ENCODE data around the gene PACSIN1. TPM values are rescaled to one million over a fixed set of nuclear protein-coding genes. Genes with fewer than 3 reads are reported as not detected.
"Not testable (repeated sequence)": the region's sequence is repeated elsewhere in the genome, so short reads cannot be mapped to it uniquely, and the experiment has no call there.

Gene PACSIN1
- total and polyA plus RNA-seq, 8 donors = 0.09 to 0.51 (median 0.25) TPM; not detected in 1

- ATAC-seq = no peak
- Histone ChIP-seq H3K27ac (no peak overlapping the region), H3K9me3 (peaks cover 0 to 4% of the 10 kb centered on the region in 2 donors), H3K4me1 (no peaks in the 10 kb centered on the region), H3K4me3 (no peak overlapping the region), H3K36me3 (no peaks in the 10 kb centered on the region), H3K27me3 (no peaks in the 10 kb centered on the region)
- intact Hi-C loops (cut with DNase I) = no loop called here
- no peak for TF ChIP-seq CTCF (IDR thresholded peaks at IDR 0.05)
- DNase-seq = no peak
Measured at GRCh38 chr6:34475238-34475682, 9.4 kb downstream of the PACSIN1 start.

- Histone ChIP-seq H3K9me3 (peaks cover 0 to 4% of the 10 kb centered on the region in 2 donors), H3K4me1 (no peaks in the 10 kb centered on the region), H3K36me3 (no peaks in the 10 kb centered on the region), H3K27me3 (no peaks in the 10 kb centered on the region), H3K4me3 (no peak overlapping the region), H3K27ac (no peak overlapping the region)
- intact Hi-C loops (cut with DNase I) = no loop called here
- no peak for ATAC-seq
- DNase-seq = no peak
- TF ChIP-seq CTCF (IDR thresholded peaks at IDR 0.05) = no peak
Measured at GRCh38 chr6:34475767-34476328, 10.0 kb downstream of the PACSIN1 start.

- intact Hi-C loops (cut with DNase I) = no loop called here
- ATAC-seq (no peak), DNase-seq (no peak)
- no peak for TF ChIP-seq CTCF (IDR thresholded peaks at IDR 0.05)
- Histone ChIP-seq H3K27ac (no peak overlapping the region), H3K4me1 (no peaks in the 10 kb centered on the region), H3K27me3 (no peaks in the 10 kb centered on the region), H3K9me3 (peaks cover 0 to 4% of the 10 kb centered on the region in 2 donors), H3K4me3 (no peak overlapping the region), H3K36me3 (no peaks in the 10 kb centered on the region)
Measured at GRCh38 chr6:34476447-34476846, 10.6 kb downstream of the PACSIN1 start.

GRCh38 chr6:34476921-34477320, 11.0 kb downstream of the PACSIN1 start:
- Histone ChIP-seq H3K4me1 (no peaks in the 10 kb centered on the region), H3K4me3 (no peak overlapping the region), H3K27ac (no peak overlapping the region), H3K36me3 (no peaks in the 10 kb centered on the region), H3K9me3 (peaks cover 0 to 4% of the 10 kb centered on the region in 2 donors), H3K27me3 (no peaks in the 10 kb centered on the region)
- intact Hi-C loops (cut with DNase I) = no loop called here
- ATAC-seq (no peak), DNase-seq (no peak)
- TF ChIP-seq CTCF (IDR thresholded peaks at IDR 0.05) = no peak

GRCh38 chr6:34478796-34479195, 12.9 kb downstream of the PACSIN1 start:
- TF ChIP-seq CTCF (IDR thresholded peaks at IDR 0.05) = no peak
- Histone ChIP-seq H3K9me3 (peaks cover 0 to 4% of the 10 kb centered on the region in 2 donors), H3K36me3 (no peaks in the 10 kb centered on the region), H3K4me3 (no peak overlapping the region), H3K27ac (no peak overlapping the region), H3K4me1 (no peaks in the 10 kb centered on the region), H3K27me3 (no peaks in the 10 kb centered on the region)
- ATAC-seq (no peak), DNase-seq (no peak)
- intact Hi-C loops (cut with DNase I) = no loop called here

GRCh38 chr6:34483781-34484180, 17.9 kb downstream of the PACSIN1 start:
- H3K9me3 ChIP-seq; H3K27me3 ChIP-seq; H3K4me3 ChIP-seq; DNase-seq; H3K4me1 ChIP-seq; H3K27ac ChIP-seq; ATAC-seq; H3K36me3 ChIP-seq; intact Hi-C loops (cut with DNase I): not testable (repeated sequence)

Data from left lung (tissue), 10 donors.